HCT116 (cell line): ENCODE measurements around the gene GET3.

Experiments used
- EZH2 ChIP-seq: fragments of 200-600 bp; sonication (generic); IDR thresholded peaks from 2 replicates; pipeline ENCODE4 v1.6.1; 2017; ENCODE audit warnings: antibody characterized with exemption, mixed run types
- POLR2A ChIP-seq: IDR thresholded peaks from 2 replicates; pipeline ENCODE4 v1.7.0; 2011; ENCODE audit warnings: borderline replicate concordance; ENCODE audit not compliant: insufficient read depth, insufficient read length; ENCODE audit errors: extremely low read depth
- SRF ChIP-seq: IDR thresholded peaks from 2 replicates; pipeline ENCODE4 v1.6.1; 2012; ENCODE audit warnings: low read depth
- ZFX ChIP-seq: fragments of 450-650 bp; IDR thresholded peaks from 2 replicates; pipeline ENCODE4 v1.6.1; 2017
- TF ChIP-seq, protein P1 (sequence below), 3 experiments: fragments of 200-600 bp in 1 of 3; sonication (generic) in 1 of 3; IDR thresholded peaks in 2 of 3; conservative IDR thresholded peaks in 1 of 3; 2 replicates each; pipeline ENCODE4 v1.5.1; 2012 to 2017; ENCODE audit warnings: low read depth in 2 of 3, low read length in 2 of 3, antibody characterized with exemption in 1 of 3, borderline replicate concordance in 1 of 3, control low read depth in 1 of 3, mild to moderate bottlenecking in 1 of 3, mixed read lengths in 1 of 3, mixed run types in 1 of 3, moderate library complexity in 1 of 3; ENCODE audit not compliant: insufficient read depth in 1 of 3
- TF ChIP-seq, protein P2 (sequence below): IDR thresholded peaks from 2 replicates; pipeline ENCODE4 v1.6.1; 2011; ENCODE audit warnings: mild to moderate bottlenecking, low read length, moderate library complexity; ENCODE audit not compliant: insufficient replicate concordance; ENCODE audit errors: extremely low read depth

GRCh38 chr19:12692960-12693359 lies 44.3 kb upstream of the GET3 start:
- TF ChIP-seq, protein P1, sequence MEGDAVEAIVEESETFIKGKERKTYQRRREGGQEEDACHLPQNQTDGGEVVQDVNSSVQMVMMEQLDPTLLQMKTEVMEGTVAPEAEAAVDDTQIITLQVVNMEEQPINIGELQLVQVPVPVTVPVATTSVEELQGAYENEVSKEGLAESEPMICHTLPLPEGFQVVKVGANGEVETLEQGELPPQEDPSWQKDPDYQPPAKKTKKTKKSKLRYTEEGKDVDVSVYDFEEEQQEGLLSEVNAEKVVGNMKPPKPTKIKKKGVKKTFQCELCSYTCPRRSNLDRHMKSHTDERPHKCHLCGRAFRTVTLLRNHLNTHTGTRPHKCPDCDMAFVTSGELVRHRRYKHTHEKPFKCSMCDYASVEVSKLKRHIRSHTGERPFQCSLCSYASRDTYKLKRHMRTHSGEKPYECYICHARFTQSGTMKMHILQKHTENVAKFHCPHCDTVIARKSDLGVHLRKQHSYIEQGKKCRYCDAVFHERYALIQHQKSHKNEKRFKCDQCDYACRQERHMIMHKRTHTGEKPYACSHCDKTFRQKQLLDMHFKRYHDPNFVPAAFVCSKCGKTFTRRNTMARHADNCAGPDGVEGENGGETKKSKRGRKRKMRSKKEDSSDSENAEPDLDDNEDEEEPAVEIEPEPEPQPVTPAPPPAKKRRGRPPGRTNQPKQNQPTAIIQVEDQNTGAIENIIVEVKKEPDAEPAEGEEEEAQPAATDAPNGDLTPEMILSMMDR (IDR thresholded peaks at IDR 0.05 in 2 of 3, conservative IDR thresholded peaks at IDR 0.05 in 1 of 3; ENCODE audit: borderline replicate concordance in 1 of 3, insufficient read depth in 1 of 3, low read depth in 2 of 3, low read length in 2 of 3), result no peak
- TF ChIP-seq, protein P2, sequence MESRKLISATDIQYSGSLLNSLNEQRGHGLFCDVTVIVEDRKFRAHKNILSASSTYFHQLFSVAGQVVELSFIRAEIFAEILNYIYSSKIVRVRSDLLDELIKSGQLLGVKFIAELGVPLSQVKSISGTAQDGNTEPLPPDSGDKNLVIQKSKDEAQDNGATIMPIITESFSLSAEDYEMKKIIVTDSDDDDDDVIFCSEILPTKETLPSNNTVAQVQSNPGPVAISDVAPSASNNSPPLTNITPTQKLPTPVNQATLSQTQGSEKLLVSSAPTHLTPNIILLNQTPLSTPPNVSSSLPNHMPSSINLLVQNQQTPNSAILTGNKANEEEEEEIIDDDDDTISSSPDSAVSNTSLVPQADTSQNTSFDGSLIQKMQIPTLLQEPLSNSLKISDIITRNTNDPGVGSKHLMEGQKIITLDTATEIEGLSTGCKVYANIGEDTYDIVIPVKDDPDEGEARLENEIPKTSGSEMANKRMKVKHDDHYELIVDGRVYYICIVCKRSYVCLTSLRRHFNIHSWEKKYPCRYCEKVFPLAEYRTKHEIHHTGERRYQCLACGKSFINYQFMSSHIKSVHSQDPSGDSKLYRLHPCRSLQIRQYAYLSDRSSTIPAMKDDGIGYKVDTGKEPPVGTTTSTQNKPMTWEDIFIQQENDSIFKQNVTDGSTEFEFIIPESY, result no peak
- TF ChIP-seq ZFX (no peak), POLR2A (no peak), EZH2 (no peak), SRF (no peak)
